H1 (cell line): Measurements from ENCODE around the gene C3AR1.

Experiments used
- CHD7 ChIP-seq: fragments of 300-600 bp; sonication (generic); IDR thresholded peaks from 2 replicates; pipeline ENCODE4 v1.7.1; 2012; ENCODE audit warnings: low read length, moderate library complexity, mild to moderate bottlenecking, inconsistent platforms; ENCODE audit not compliant: insufficient replicate concordance
- CREB1 ChIP-seq: IDR thresholded peaks from 2 replicates; pipeline ENCODE4 v1.6.1; 2012; ENCODE audit warnings: inconsistent platforms
- EGR1 ChIP-seq: IDR thresholded peaks from 2 replicates; pipeline ENCODE4 v1.6.1; 2011; ENCODE audit warnings: low read depth, low read length, borderline replicate concordance
- HDAC2 ChIP-seq, 2 experiments: fragments of 300-600 bp in 1 of 2; sonication (generic) in 1 of 2; IDR thresholded peaks; 2 replicates each; pipeline ENCODE4 v1.6.1; 2011 to 2012; ENCODE audit warnings: low read depth in 2 of 2, low read length in 2 of 2, mild to moderate bottlenecking in 2 of 2, moderate library complexity in 2 of 2, borderline replicate concordance in 1 of 2, inconsistent platforms in 1 of 2
- HDAC6 ChIP-seq: IDR thresholded peaks from one replicate; pipeline ENCODE4 v1.7.1; 2012; ENCODE audit warnings: low read depth, mild to moderate bottlenecking, inconsistent platforms, low read length, moderate library complexity
- POLR2A ChIP-seq, 2 experiments: IDR thresholded peaks; 1 replicate in 1 of 2; 2 replicates in 1 of 2; pipeline ENCODE4 v1.6.1; 2011; ENCODE audit warnings: low read depth in 2 of 2, low read length in 2 of 2, mild to moderate bottlenecking in 2 of 2; ENCODE audit errors: control extremely low read depth in 1 of 2
- RAD21 ChIP-seq, 2 experiments: IDR thresholded peaks in 1 of 2; conservative IDR thresholded peaks in 1 of 2; 2 replicates each; pipeline ENCODE4 v1.6.1; 2011; ENCODE audit warnings: low read depth in 2 of 2, low read length in 2 of 2, improper control_type of control experiment in 1 of 2, inconsistent platforms in 1 of 2, mild to moderate bottlenecking in 1 of 2, moderate library complexity in 1 of 2
- RNF2 ChIP-seq: fragments of 200-900, 300-1000 bp; sonication (generic); IDR thresholded peaks from 2 replicates; pipeline ENCODE4 v1.7.1; 2016; ENCODE audit warnings: borderline replicate concordance, low read depth, mild to moderate bottlenecking, antibody characterized with exemption, low read length; ENCODE audit not compliant: poor library complexity, severe bottlenecking; ENCODE audit errors: missing control alignments
- SIN3A ChIP-seq, 2 experiments: IDR thresholded peaks in 1 of 2; conservative IDR thresholded peaks in 1 of 2; 2 replicates each; pipeline ENCODE4 v1.6.1; 2011 to 2012; ENCODE audit warnings: low read length in 2 of 2, improper control_type of control experiment in 1 of 2, low read depth in 1 of 2, mild to moderate bottlenecking in 1 of 2
- YY1 ChIP-seq: IDR thresholded peaks from 2 replicates; pipeline ENCODE4 v1.6.1; 2011; ENCODE audit warnings: low read depth, mild to moderate bottlenecking, low read length
- TF ChIP-seq, protein P1 (sequence below), 3 experiments: IDR thresholded peaks; 1 replicate in 2 of 3; 2 replicates in 1 of 3; pipeline versions ENCODE4 v1.5.1 to v1.6.1; 2011; ENCODE audit warnings: low read length in 3 of 3, mild to moderate bottlenecking in 3 of 3, inconsistent platforms in 2 of 3, low read depth in 1 of 3, moderate library complexity in 1 of 3; ENCODE audit not compliant: insufficient read depth in 1 of 3; ENCODE audit errors: control extremely low read depth in 1 of 3

GRCh38 chr12:8078398-8078797 lies 12.2 kb upstream of the C3AR1 start:
- peak; percentile 79 to 81 for TF ChIP-seq RAD21 (IDR thresholded peaks at IDR 0.05 in 1 of 2, conservative IDR thresholded peaks at IDR 0.05 in 1 of 2; ENCODE audit: low read depth in 2 of 2, low read length in 2 of 2)
- no peak for TF ChIP-seq HDAC6
- no peak for TF ChIP-seq CREB1
- TF ChIP-seq SIN3A (conservative IDR thresholded peaks at IDR 0.05 in 1 of 2, IDR thresholded peaks at IDR 0.05 in 1 of 2; ENCODE audit: low read depth in 1 of 2, low read length in 2 of 2): no peak
- TF ChIP-seq RNF2: no peak
- no peak for TF ChIP-seq POLR2A (IDR thresholded peaks at IDR 0.05; ENCODE audit: control extremely low read depth in 1 of 2, low read depth in 2 of 2, low read length in 2 of 2)
- TF ChIP-seq YY1: no peak
- TF ChIP-seq, protein P1, sequence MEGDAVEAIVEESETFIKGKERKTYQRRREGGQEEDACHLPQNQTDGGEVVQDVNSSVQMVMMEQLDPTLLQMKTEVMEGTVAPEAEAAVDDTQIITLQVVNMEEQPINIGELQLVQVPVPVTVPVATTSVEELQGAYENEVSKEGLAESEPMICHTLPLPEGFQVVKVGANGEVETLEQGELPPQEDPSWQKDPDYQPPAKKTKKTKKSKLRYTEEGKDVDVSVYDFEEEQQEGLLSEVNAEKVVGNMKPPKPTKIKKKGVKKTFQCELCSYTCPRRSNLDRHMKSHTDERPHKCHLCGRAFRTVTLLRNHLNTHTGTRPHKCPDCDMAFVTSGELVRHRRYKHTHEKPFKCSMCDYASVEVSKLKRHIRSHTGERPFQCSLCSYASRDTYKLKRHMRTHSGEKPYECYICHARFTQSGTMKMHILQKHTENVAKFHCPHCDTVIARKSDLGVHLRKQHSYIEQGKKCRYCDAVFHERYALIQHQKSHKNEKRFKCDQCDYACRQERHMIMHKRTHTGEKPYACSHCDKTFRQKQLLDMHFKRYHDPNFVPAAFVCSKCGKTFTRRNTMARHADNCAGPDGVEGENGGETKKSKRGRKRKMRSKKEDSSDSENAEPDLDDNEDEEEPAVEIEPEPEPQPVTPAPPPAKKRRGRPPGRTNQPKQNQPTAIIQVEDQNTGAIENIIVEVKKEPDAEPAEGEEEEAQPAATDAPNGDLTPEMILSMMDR (IDR thresholded peaks at IDR 0.05; ENCODE audit: control extremely low read depth in 1 of 3, insufficient read depth in 1 of 3, low read depth in 1 of 3, low read length in 3 of 3): peak; percentile 22 to 65 (median 47)
- no peak for TF ChIP-seq EGR1
- TF ChIP-seq CHD7: no peak
- no peak for TF ChIP-seq HDAC2 (IDR thresholded peaks at IDR 0.05; ENCODE audit: borderline replicate concordance in 1 of 2, low read depth in 2 of 2, low read length in 2 of 2)
